DMS114 treated with DMSO at 0.1 percent for 48 hours (cell line): ENCODE measurements around the gene TLR9.
"Not testable (repeated sequence)": the region's sequence is repeated elsewhere in the genome, so short reads cannot be mapped to it uniquely, and the experiment has no call there.

Experiments used
- DNase-seq: peaks from one replicate; lab custom pipeline; 2025; ENCODE audit not compliant: unreplicated experiment; lab: John Stamatoyannopoulos, UW

TLR9 gene, protein sequence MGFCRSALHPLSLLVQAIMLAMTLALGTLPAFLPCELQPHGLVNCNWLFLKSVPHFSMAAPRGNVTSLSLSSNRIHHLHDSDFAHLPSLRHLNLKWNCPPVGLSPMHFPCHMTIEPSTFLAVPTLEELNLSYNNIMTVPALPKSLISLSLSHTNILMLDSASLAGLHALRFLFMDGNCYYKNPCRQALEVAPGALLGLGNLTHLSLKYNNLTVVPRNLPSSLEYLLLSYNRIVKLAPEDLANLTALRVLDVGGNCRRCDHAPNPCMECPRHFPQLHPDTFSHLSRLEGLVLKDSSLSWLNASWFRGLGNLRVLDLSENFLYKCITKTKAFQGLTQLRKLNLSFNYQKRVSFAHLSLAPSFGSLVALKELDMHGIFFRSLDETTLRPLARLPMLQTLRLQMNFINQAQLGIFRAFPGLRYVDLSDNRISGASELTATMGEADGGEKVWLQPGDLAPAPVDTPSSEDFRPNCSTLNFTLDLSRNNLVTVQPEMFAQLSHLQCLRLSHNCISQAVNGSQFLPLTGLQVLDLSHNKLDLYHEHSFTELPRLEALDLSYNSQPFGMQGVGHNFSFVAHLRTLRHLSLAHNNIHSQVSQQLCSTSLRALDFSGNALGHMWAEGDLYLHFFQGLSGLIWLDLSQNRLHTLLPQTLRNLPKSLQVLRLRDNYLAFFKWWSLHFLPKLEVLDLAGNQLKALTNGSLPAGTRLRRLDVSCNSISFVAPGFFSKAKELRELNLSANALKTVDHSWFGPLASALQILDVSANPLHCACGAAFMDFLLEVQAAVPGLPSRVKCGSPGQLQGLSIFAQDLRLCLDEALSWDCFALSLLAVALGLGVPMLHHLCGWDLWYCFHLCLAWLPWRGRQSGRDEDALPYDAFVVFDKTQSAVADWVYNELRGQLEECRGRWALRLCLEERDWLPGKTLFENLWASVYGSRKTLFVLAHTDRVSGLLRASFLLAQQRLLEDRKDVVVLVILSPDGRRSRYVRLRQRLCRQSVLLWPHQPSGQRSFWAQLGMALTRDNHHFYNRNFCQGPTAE

DNA sequence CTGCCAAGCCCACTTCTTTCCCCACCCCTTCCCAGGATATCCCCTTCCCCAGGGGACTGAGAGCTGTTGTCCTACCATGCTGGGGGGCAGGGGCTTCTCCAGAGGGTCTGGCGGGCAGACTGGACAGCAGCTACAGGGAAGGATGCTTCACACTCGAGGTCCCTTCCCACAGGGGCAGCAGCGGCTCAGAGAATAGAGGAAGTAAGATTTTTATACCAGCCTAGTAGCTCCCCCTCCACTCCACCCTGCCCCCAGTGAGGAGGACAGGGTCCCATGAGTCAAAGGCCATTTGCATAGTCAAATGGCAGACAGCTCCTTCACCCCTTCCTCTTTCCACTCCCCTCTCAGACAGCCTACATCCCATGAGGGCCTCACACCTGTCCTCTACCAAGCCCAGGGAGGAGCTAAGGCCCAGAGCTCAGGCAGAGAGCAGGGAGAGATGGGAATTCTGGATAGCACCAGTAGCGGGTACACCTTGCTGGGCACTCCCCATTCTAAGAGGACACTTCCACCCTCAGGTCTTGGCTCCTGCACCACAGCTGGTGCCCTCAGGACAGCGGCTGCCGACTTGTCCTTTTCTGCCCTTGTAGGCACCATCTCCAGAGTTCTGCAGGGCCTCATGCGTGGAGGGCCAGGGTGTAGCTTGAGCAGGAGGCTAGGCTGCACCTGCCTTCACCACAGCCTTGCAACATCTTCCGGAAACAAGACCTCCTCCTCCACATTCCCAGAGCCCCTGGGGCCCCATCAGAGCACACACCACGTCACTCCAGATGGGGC is at the start of gene TLR9:
Gene TLR9 (minus strand): TSS at position 194 of the 777 bp plus-strand sequence. CDS start 116 bp downstream, at position 78.
- no peak for DNase-seq

DNA sequence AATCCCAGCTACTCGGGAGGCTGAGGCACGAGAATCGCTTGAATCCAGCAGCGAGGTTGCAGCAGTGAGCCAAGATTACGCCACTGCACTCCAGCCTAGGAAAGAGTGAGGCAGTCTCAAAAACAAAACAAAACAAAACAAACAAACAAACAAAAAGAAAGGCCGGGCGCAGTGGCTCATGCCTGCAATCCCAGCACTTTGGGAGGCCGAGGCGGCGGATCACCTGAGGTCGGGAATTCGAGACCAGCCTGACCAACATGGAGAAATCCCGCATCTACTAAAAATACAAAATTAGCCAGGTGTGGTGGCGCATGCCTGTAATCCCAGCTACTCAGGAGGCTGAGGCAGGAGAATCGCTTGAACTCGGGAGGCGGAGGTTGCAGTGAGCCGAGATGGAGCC is 49.3 kb upstream of the TLR9 start:
- DNase-seq = not testable (repeated sequence)

DNA sequence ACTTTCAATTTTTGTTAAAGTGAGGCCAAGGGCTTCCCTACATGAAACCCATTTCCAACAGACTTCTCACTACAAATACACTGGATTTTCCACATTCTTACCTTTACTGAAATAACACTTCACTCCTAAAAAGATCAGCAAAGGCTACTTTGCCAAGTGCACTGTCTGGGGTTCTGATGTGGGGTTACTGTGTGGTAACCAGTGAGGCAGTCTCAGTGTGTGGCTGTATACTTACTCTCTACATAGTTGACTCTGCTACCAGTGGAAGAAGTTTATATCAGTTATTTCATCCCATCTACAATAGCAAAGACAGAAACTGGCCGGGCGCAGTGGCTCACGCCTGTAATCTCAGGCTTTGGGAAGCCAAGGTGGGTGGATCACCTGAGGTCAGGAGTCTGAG is 47.4 kb upstream of the TLR9 start:
- DNase-seq = no peak

DNA sequence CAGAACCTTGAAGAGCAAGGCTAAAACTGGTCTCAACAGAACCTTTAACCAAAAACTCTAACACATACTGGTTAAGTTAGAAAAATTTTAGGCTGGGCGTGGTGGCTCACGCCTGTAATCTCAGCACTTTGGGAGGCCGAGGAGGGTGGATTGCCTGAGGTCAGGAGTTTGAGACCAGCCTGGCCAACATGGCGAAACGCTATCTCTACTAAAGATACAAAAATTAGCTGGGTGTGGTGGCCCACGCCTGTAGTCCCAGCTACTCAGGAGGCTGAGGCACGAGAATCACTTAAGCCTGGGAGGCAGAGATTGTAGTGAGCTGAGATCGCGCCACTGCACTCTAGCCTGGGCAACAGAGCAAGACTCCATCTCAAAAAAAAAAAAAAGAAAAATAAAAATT is 46.7 kb upstream of the TLR9 start:
- DNase-seq = not testable (repeated sequence)

DNA sequence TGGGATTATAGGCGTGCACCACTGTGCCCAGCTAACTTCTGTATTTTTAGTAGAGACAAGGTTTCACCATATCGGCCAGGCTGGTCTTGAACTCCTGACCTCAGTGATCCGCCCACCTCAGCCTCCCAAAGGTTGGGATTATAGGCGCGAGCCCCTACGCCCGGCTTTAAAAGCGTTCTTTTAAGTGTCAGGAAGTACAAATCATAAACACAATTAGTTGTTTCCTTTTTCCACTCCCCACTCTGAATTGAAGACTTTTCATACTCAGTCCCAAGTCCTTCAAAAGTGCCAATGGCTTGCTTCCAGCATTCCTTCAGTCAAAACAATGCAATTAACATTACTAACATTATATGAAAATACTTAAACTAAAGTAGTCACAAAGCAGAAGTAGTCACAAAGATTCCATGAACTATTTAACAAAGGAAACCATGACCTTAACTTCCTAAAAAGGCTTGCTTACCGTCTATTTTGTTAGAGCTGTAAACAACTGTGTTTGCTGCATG is 44.9 kb upstream of the TLR9 start:
- DNase-seq = no peak

DNA sequence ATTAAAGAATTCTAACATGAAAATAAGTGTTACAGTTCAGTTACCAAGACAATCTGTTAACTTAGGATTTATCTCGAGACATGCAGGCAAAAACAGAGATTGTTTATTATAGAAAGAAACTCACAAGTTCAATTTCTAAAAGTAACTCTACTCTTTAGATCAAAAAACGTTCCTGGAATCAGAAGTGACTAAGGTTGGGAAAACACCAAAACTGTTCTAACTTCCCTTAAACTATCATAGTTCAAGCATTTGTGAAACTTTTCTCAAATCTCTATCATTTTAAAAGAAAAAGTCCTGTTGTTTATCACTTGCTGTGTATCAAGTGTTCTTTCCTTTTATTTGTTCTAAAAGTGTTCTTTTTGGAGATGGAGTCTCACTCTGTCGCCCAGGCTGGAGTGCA is 44.3 kb upstream of the TLR9 start:
- no peak for DNase-seq

DNA sequence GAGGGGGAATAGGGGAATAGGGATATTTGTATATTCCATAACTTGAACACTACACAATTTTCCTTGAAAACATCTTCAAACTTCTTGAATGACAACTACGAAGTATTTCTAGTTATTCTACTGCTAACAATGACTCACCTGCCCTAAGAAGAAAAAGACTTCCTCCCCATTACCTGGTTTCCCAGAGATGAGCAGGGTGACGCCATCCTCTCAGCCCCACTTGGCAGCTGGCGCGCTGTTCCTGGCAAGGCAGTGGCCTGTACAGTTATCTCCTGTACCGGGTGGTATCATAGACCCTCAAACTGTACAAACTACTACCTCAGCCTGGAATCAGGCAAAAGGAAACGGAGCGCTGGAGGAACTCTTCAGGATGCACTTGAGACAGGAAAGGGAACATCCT is 42.6 kb upstream of the TLR9 start:
- no peak for DNase-seq

DNA sequence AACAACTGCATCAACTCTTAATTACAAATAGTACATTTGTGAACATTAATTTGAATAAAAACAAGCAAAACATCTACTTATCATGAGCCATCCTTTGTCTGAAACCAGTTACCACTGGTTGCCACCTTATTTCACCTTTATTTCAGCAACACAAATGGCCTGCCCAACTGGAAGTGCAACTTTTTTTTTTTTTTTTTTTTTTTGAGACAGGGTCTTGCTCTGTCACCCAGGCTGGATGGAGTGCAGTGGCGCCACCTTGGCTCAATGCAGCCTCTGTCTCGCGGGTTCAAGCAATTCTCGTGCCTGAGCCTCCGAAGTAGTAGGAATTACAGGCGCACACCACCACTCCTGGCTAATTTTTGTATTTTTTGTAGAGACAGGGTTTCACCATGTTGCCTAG is 39.9 kb upstream of the TLR9 start:
- DNase-seq = no peak

DNA sequence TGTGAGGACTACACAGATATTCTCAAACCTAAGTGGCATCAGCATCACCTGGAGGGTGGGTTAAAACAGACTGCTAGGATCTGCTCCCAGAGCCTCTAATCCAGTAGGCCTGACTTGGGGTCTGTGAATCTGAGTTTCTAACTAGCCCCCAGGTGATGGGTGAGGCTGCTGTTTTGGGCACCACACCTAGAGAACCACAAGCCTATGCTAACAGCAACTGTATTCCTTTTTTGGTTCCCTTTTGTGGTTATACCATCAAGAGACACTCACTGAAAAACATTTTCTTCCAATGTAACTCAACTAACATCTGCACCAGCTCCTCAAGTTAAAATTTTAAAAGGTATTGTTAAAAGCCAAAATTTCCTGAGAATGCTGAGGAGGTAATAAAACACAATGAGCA is 37.0 kb upstream of the TLR9 start:
- no peak for DNase-seq

DNA sequence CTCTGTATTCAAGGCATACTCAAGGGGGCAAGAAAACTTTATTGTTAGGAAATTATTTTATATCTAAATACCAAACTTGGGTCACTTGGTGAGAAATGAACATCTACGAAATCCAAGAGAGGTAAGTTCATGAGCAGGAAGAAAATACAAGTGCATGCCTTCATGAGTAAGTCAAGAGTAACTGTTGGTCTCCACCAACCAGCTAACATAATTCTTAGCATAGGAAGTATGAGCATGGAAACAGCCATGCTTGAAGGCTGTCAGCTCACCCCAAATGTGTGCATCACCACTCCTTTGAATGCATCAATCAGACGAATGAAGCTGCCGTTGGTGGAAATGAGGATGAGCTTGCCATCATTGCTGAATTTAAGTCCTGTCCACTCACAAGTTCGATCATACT is 34.0 kb upstream of the TLR9 start:
- no peak for DNase-seq

DNA sequence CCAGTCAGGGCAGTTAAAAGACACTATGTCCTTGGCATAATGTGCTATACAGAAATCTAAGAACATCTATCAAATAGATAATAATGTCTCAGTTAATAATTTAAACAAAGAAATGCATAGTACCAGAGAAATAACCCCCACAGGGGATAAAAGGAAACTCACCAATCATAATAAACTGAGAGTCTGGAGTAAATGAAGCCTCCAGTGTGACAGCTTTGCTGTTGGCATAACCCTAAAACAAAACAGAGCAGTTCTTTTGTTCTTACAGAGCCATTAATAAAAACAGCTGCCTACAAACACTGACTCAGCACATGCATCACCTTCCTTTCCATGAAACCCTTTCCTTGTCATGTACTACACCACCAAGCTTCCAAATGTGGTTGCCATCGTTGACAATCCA is 33.6 kb upstream of the TLR9 start:
- DNase-seq = no peak

DNA sequence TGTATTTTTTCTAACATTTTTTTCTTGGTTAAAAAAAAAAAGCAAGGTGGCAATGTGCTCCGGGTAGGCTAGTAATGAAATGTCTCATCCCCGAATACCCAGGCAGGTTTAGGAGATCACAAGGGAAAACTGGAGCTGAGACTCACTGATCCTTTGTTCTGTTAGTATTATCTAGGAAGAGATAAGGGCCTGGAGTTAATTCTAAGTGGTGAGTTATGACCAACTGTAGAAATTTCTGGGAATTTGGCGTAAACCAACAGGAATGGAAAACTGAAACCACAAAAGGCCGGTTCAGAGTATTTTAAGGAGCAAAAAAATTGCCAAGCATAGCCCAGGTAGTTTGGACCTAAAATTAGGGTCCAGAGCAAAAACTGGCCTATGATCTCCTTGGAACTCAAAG is 32.5 kb upstream of the TLR9 start:
- no peak for DNase-seq

DNA sequence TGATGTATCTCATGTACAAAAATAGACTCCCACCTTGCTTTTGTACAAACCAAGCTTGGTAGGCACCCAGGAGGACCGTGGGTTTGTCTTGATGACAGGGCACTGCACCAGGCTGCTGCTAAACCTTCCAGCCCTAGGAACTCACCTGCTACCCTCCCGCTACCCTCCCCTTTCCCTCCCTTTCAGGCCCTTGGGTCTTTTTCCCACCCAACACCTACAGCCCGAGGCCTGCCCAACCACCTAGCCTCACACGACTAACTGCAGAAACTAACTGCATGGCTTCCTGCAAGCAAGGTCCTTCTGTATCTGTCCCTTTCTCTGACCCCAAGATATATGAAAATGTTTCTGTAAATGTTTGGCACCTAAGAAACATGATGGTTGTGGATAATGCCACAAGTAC is 31.2 kb upstream of the TLR9 start:
- no peak for DNase-seq

DNA sequence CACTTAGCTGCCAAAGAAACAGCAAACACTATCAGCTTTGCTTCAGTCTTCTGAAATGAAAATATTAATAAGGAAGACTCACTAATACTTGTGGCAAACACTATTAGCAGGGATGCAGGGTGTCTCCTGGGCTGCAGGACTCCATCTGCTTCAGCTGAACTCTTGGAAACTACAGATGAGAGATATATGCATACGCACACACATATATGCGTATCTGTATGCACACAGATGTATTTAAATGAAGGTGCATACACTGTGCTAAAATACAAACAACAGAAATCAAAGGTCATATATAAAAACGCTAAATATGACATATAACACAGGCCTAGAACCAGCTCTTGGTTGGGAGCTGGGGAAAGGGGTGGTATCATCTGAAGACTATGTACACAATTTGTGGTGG is 30.7 kb upstream of the TLR9 start:
- DNase-seq = no peak

DNA sequence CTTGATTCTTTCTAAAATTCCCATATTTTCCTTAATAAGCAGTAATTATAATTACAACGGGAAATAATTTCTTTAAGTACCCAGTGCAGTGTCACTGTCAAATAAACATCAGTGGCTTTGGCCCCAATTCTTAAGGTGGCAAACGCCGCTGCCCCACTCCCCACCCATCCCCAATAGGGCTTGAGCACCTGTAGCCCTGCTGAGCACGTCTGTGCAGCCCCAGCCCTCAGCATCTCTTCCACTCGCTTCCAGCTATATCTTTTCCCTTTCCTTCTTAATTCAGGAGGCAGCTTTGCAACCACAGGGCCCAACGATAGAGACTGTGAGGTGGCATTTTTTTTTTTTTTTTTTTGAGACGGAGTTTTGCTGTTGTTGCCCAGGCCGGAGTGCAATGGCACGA is 29.2 kb upstream of the TLR9 start:
- no peak for DNase-seq

DNA sequence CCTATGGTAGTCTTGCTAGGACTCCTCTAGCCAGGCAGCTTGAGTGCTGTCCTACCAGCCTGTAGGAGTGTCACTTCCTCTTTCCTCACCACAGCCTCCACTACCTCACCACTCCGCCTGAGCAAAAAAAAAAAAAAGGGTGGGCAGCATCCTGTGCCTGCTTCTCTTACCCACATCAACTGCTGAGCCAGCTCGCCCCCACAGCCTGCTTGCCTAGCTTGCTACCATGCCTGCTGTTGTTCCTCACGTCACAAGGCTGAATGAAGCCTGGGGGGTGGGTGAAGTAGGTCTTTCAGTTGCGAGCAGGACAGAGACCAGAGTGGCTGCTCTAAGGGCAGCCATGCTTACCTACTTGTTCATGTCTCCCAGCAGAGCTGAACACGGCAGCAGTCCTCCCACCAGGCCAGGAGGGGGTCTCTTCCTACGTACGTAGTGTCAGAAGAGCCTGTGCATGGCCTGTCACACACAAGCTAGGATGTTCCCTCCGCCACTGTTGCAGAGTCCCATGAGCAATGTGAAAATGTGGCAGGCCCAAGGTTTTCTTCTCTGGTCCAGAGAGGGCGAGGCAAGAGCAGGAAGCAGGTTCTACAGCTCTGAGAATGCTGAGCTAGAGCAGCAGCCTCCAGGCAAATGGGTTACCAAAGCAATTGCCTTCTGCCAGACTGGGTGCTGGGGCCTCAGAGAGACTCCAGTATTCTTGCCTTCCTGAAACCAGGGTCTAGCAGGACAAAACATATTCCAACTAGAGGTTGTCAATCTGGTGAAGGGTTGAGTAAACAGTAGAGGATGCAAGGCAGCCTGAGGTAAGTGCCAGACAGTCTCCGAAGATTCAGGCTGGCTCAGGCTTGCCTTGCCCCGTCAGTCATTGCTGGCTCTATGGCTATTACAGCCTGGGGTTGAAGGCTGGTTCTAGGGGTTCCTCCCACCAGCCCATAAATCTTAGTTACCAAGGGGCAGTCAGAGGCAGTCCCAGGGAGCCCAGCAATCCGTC is 28.2 kb upstream of the TLR9 start:
- no peak for DNase-seq

DNA sequence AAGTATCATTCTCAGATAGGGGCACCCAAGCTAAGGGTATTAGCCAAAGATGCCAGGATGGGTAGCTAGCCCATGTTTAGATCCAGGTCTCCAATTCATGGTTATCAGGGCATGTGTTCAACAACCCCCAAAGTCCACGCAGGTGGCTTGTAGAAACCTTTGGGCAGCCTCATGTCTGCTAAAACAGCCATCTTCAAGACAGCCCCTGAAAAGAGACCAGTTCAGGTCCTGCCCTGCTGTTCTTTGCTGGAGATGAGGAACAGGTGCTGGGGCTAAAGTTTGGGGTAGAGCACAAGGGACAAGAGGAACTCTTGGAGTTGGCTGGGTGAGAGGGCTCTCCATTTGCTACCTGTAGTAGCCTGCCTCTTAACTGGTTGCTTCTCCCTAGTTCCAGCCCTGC is 24.7 kb upstream of the TLR9 start:
- no peak for DNase-seq

DNA sequence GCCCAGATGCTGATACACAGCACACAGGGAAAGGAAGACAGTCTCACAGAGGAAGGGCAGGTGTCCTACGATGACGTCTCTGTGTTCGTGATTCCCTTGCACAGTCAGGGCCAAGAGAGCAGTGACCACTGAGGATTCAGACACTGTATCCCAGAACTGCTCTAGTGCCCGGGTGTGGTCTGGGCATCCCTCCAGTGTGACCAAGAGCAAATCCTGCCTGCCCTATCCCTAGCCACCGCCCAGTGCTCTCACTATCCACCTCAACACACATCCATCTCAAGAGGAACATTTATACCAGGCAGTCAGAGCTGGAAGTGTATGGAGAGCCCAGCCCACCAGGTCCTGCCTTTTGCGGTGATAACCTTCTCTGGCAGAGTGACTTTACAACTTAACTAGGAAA is 24.2 kb upstream of the TLR9 start:
- no peak for DNase-seq

DNA sequence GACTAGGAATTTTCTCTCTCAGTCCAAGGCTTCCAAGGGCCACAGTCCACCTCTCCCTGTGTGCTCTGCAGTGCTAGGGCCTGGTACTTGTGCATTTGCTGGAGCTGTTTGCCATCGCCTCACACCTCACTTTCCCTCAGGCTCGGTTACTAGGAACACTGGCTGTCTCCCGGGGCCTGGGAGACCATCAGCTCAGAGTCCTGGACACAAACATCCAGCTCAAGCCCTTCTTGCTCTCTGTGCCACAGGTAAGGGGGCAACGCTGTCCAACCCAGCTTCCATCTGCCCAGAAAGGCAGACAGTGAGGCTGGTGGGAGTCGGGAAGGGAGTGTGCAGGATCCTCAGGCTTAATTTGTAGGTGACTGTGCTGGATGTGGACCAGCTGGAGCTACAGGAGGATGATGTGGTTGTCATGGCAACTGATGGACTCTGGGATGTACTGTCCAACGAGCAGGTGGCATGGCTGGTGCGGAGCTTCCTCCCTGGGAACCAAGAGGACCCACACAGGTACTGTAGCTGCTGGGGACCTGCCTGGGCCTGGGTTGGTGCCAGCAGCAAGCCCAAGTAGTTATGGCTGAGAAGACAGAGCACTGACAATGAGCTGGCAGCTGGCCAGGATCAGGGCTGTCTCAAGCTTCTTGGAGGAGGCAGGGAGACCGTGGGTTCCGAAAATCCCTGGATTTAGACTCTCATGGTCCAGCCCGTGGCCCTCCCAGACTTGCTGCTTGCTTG is 23.5 kb upstream of the TLR9 start:
- DNase-seq = no peak
